ENCODE measurements around the gene LY6G5B.

LY6G5B gene

DNA sequence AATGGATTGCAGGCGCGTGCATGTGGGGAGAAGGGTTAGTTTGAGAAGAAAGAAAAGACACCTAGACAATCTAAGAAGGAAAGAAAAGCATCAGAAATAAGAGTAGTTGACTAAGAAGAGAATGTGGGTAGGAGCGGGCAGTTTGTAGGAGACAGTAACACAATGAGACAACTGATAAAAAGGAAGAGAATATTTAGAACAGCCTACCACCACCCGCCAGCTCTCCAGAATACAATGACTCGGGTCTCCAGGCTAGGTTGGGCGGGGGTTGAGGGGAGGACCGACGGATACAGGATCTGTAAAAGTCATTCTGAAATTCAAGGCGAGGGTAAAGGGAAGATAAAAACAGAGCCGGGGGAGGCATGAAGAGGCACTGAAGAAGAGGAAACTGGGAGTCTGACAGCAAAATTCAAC lies 32.6 kb downstream of the LY6G5B start:
- peaks cover 1% of the 10 kb centered on the region for H3K36me3 ChIP-seq (ENCODE audit: control insufficient read depth, insufficient read depth, low read length)
- peak overlapping the region; percentile 94 for H3K4me3 ChIP-seq (replicated peaks; ENCODE audit: low read depth, low read length)
- no peaks in the 10 kb centered on the region for H3K27me3 ChIP-seq (replicated peaks; ENCODE audit: control insufficient read depth, insufficient read depth, low read length)
- DNase-seq (ENCODE audit: extremely low read depth, insufficient read length): no peak
- TF ChIP-seq, protein P1, sequence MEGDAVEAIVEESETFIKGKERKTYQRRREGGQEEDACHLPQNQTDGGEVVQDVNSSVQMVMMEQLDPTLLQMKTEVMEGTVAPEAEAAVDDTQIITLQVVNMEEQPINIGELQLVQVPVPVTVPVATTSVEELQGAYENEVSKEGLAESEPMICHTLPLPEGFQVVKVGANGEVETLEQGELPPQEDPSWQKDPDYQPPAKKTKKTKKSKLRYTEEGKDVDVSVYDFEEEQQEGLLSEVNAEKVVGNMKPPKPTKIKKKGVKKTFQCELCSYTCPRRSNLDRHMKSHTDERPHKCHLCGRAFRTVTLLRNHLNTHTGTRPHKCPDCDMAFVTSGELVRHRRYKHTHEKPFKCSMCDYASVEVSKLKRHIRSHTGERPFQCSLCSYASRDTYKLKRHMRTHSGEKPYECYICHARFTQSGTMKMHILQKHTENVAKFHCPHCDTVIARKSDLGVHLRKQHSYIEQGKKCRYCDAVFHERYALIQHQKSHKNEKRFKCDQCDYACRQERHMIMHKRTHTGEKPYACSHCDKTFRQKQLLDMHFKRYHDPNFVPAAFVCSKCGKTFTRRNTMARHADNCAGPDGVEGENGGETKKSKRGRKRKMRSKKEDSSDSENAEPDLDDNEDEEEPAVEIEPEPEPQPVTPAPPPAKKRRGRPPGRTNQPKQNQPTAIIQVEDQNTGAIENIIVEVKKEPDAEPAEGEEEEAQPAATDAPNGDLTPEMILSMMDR (IDR thresholded peaks at IDR 0.05; ENCODE audit: insufficient read depth, low read length, poor library complexity, severe bottlenecking): no peak

DNA sequence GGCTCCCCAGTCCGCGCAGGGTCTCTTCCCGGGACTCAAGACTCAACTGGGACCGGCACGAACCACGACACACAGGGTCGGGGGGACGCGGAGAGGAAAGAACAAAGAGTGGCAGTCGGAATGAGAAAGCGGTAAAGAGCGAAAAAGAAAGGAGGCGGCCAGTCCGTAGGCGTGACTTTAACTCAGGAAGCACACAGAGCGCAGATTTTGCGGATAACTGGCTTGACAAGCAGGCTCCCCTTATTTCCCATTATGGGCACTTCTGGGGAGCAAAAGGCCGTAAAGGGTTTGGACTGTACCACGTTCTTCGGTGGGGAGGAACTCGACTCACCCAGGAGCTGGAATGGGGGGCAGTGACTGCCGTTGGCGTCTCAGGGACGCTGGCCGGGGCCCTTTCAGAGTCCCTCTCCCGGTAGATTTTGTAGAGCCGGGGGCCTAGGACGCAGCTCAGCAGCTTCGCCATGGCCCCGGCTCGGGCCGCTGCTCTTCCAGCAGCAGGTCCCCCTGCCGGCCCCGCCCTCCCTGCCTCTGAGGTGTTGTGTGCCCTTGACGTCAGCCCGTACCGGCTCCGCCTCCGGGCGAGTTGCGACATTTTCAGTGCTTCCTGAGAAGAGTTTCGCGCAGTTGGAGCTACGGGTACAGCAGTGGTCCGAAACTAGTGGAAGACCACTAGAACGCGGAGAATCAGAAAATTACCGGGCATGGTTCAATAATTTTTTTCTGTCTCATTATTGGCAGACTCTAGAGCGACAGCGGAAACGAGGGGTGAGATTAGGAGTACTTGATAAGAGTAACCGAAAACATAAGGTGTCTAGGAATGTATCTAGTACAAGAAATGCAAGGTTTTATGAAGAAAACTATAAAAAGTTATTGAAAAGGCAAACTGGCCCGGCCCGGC lies 33.3 kb downstream of the LY6G5B start, which contains the start of gene ABHD16A:
Gene ABHD16A, minus strand, starts transcription at position 506 of the 898 bp plus-strand sequence. Its CDS starts 43 bp downstream, at position 463.
- Histone ChIP-seq H3K4me3 (replicated peaks; ENCODE audit: low read depth, low read length) (peak within 1 kb of the TSS; percentile 94), H3K27me3 (replicated peaks; ENCODE audit: control insufficient read depth, insufficient read depth, low read length) (no peaks in the 10 kb centered on the region), H3K36me3 (ENCODE audit: control insufficient read depth, insufficient read depth, low read length) (peaks cover 1% of the 10 kb centered on the region)
- peak; percentile 98 for DNase-seq (ENCODE audit: extremely low read depth, insufficient read length)
- TF ChIP-seq, protein P1 (IDR thresholded peaks at IDR 0.05; ENCODE audit: insufficient read depth, low read length, poor library complexity, severe bottlenecking): no peak

DNA sequence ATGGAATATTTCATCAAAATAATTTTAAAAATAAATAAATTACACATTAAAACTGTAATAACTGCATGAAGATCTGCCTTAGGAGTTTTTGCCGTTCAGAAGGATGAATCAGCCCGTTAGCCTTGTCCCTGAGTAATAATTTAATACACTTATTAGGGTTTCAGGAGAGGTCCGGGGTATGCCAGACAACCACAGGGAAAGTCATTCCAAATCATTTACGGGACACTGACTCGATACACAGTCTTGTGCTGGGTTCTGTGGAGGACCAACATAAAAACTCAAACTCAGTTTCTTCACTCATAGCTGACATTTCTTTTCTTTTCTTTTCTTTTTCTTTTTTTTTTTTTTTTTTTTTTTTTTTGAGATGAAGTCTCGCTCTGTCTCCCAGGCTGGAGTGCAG lies 36.2 kb downstream of the LY6G5B start:
- H3K4me3 ChIP-seq (replicated peaks; ENCODE audit: low read depth, low read length): no peak overlapping the region
- H3K36me3 ChIP-seq (ENCODE audit: control insufficient read depth, insufficient read depth, low read length): no peaks in the 10 kb centered on the region
- DNase-seq (ENCODE audit: extremely low read depth, insufficient read length): no peak
- no peaks in the 10 kb centered on the region for H3K27me3 ChIP-seq (replicated peaks; ENCODE audit: control insufficient read depth, insufficient read depth, low read length)
- TF ChIP-seq, protein P1 (IDR thresholded peaks at IDR 0.05; ENCODE audit: insufficient read depth, low read length, poor library complexity, severe bottlenecking): no peak

DNA sequence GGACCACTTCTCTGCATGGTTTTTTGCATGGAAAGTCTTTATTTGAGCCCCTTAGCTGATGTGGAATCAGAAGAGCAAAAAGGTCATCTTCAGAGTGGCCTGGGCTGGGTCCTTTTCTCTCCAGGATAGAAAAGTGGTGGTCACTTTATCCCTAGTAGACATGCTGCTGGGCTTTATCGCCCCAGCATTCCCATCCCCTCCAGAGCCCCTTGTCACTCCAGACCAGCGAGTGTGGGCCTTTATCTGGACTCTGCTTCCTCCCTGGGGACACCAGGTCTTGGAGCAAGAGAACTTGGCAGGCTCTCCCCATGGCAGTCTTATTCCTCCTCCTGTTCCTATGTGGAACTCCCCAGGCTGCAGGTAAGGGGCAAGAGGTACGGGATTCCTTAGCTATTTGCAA lies 36.8 kb downstream of the LY6G5B start, which contains the start of gene LY6G6F:
Gene LY6G6F, plus strand, starts transcription at position 268 of the 400 bp plus-strand sequence. Its CDS starts 41 bp downstream, at position 309.
- DNase-seq (ENCODE audit: extremely low read depth, insufficient read length): no peak
- Histone ChIP-seq H3K36me3 (ENCODE audit: control insufficient read depth, insufficient read depth, low read length) (no peaks in the 10 kb centered on the region), H3K27me3 (replicated peaks; ENCODE audit: control insufficient read depth, insufficient read depth, low read length) (no peaks in the 10 kb centered on the region), H3K4me3 (replicated peaks; ENCODE audit: low read depth, low read length) (no peak within 1 kb of the TSS)
- TF ChIP-seq, protein P1 (IDR thresholded peaks at IDR 0.05; ENCODE audit: insufficient read depth, low read length, poor library complexity, severe bottlenecking): no peak

DNA sequence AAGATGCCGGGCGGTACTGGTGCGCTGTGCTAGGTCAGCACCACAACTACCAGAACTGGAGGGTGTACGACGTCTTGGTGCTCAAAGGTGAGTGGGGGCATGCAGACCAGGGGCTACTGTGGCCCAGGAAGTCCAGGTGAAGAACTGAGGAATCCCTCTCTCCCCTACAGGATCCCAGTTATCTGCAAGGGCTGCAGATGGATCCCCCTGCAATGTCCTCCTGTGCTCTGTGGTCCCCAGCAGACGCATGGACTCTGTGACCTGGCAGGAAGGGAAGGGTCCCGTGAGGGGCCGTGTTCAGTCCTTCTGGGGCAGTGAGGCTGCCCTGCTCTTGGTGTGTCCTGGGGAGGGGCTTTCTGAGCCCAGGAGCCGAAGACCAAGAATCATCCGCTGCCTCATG lies 37.9 kb downstream of the LY6G5B start:
- H3K27me3 ChIP-seq (replicated peaks; ENCODE audit: control insufficient read depth, insufficient read depth, low read length): no peaks in the 10 kb centered on the region; the same call in 1 of the 2 replicates
- no peaks in the 10 kb centered on the region for H3K36me3 ChIP-seq (ENCODE audit: control insufficient read depth, insufficient read depth, low read length)
- no peak for DNase-seq (ENCODE audit: extremely low read depth, insufficient read length)
- TF ChIP-seq, protein P1 (IDR thresholded peaks at IDR 0.05; ENCODE audit: insufficient read depth, low read length, poor library complexity, severe bottlenecking): no peak
- H3K4me3 ChIP-seq (replicated peaks; ENCODE audit: low read depth, low read length): no peak overlapping the region
